ENCODE measurements around the gene AKT1S1.
"Not testable (repeated sequence)": the region's sequence is repeated elsewhere in the genome, so short reads cannot be mapped to it uniquely, and the experiment has no call there.

The AKT1S1 gene

GRCh38 chr19:49877020-49877878, at the start of gene AKT1S1, which contains the start of gene TBC1D17:
TSS of gene AKT1S1 (minus strand) at chr19:49877355. CDS start at chr19:49873295, 4,060 bp downstream.
TSS of gene TBC1D17 (plus strand) at chr19:49877702. CDS start at chr19:49877724, 22 bp downstream.
- peak; percentile 80 for DNase-seq

- DNase-seq = no peak
These were observed 49.4 kb upstream of the AKT1S1 start for GRCh38 chr19:49926515-49926914.

- no peak for DNase-seq
These were observed 48.3 kb upstream of the AKT1S1 start for GRCh38 chr19:49925486-49925885.

- not testable (repeated sequence) for DNase-seq
These were observed 47.7 kb upstream of the AKT1S1 start for GRCh38 chr19:49924881-49925210.

- DNase-seq = no peak
These were observed 47.1 kb upstream of the AKT1S1 start for GRCh38 chr19:49924004-49924880.

- no peak for DNase-seq
These were observed 46.2 kb upstream of the AKT1S1 start for GRCh38 chr19:49923055-49924003.

GRCh38 chr19:49921871-49922795, 45.0 kb upstream of the AKT1S1 start:
- no peak for DNase-seq

- DNase-seq = no peak
These were observed 43.6 kb upstream of the AKT1S1 start for GRCh38 chr19:49920624-49921363.

- DNase-seq = no peak
These were observed 40.9 kb upstream of the AKT1S1 start for GRCh38 chr19:49918089-49918488.

GRCh38 chr19:49916839-49917733, 39.9 kb upstream of the AKT1S1 start:
- no peak for DNase-seq

GRCh38 chr19:49915271-49915670, 38.1 kb upstream of the AKT1S1 start:
- no peak for DNase-seq

- no peak for DNase-seq
These were observed 36.6 kb upstream of the AKT1S1 start for GRCh38 chr19:49913720-49914119.

- DNase-seq = no peak
These were observed 36.0 kb upstream of the AKT1S1 start for GRCh38 chr19:49912965-49913685.

GRCh38 chr19:49911381-49912145, 34.4 kb upstream of the AKT1S1 start:
- no peak for DNase-seq

GRCh38 chr19:49910179-49910578, 33.0 kb upstream of the AKT1S1 start:
- no peak for DNase-seq

- no peak for DNase-seq
These were observed 31.6 kb upstream of the AKT1S1 start for GRCh38 chr19:49908480-49909420.
